Stimulated activated CD4-positive, alpha-beta T cell treated with anti-CD3 and anti-CD28 coated beads, Interleukin-4, amount 100 ng/mL, for 24 hours (primary cell): ENCODE measurements around the gene POGLUT2.

Source experiments
- DNase-seq: peaks from one replicate; pipeline ENCODE4 v3.0.0-alpha.2; 2020

The POGLUT2 gene

GRCh38 chr13:102798581-102799425 lies at the start of gene POGLUT2, which contains the start of gene BIVM:
Gene POGLUT2 (minus strand): TSS chr13:102798976. CDS start chr13:102798670, 306 bp downstream.
Gene BIVM (plus strand): TSS chr13:102799119. CDS start chr13:102807268, 8,149 bp downstream.
- DNase-seq = peak; percentile 81

GRCh38 chr13:102847272-102848234 lies 48.8 kb upstream of the POGLUT2 start:
- DNase-seq = peak; percentile 11

DNA sequence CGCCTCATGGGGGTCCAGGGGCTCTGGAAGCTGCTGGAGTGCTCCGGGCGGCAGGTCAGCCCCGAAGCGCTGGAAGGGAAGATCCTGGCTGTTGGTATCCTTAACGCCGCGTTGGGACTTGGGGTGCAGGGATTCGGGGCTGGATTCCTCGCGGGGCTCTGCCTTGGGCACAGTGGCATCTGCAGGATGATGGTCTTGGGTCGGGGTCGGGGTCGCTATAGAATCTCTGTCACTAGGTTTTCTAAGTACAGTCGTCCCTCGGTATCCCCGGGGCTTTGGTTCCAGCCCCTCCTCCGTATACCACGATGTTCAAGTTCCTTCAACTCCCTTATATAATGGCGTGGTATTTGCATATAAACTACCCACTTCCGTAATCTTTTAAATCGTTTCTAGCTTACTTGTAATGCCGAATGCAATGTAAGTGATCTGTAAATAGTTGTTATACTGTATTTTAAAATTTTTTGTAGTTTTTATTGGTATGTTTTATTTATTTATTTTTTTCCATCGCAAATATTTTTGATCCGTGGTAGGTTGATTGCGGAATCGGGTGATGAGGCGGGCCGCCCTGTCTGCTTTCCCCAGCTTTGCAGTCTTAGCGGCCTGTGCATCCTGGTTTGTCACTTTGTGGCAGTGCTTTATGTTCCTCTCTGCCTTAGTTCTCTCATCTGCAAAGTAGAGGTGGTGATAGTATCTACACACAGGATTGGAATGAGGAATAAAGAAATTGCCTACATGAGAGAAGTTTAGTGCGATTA lies 47.7 kb upstream of the POGLUT2 start:
- DNase-seq = peak; percentile 47

DNA sequence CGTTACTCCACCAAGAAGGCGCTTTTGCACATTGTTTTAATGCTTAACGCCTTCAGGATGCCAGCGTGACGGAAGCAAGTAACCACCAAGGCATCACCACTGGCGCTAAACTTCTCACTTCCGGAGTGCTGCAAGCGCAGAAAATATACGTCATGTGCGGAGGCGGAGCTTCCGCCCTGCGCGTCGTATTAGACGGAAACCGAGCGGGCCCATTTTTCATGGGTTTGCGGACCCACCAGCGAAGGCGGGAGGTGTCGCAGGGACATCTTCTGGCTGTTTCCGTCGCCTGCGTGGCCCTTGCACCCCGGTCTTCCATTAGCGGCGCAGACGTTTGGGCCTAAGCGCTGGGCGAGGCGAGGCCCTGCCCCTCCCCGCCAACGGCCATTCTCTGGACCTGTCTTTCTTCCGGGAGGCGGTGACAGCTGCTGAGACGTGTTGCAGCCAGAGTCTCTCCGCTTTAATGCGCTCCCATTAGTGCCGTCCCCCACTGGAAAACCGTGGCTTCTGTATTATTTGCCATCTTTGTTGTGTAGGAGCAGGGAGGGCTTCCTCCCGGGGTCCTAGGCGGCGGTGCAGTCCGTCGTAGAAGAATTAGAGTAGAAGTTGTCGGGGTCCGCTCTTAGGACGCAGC lies 47.0 kb upstream of the POGLUT2 start, which contains the start of gene ERCC5:
Gene ERCC5, plus strand, starts transcription at position 403 of the 631 bp plus-strand sequence. CDS start 235 bp downstream, outside the sequence.
- DNase-seq = peak; percentile 97

DNA sequence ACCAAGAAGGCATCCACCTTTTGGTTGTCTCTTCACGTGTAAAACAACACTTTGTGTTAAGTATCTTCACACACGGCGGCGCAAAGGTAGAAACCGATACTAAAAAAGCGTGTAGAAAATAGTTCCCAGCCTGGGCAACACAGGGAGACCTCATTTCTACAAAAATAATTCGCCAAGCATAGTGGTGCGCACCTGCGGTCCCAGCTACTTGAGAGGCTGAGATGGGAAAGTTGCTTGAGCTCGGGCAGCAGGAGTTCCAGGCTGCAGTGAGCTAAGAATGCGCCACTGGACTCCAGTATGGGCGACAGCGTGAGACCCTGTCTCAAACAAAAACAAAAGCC lies 46.5 kb upstream of the POGLUT2 start:
- no peak for DNase-seq

DNA sequence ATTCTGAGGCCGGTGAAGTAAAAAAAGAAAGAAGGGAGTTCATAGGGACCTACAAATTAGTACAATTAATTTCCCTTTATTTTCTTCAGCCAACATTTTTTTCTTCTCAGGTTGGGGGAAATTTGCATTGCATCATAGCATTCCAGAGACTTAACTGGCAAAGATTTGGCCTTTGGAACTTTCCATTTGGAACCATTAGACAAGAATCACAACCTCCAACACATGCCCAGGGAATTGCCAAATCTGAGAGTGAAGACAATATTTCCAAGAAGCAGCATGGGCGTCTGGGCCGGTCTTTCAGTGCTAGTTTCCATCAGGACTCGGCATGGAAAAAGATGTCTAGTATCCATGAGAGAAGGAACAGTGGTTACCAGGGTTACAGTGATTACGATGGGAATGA lies 40.7 kb upstream of the POGLUT2 start:
- no peak for DNase-seq

- DNase-seq = no peak
Observed at GRCh38 chr13:102838982-102839381, 40.2 kb upstream of the POGLUT2 start.

- no peak for DNase-seq
Observed at GRCh38 chr13:102838273-102838672, 39.5 kb upstream of the POGLUT2 start.

DNA sequence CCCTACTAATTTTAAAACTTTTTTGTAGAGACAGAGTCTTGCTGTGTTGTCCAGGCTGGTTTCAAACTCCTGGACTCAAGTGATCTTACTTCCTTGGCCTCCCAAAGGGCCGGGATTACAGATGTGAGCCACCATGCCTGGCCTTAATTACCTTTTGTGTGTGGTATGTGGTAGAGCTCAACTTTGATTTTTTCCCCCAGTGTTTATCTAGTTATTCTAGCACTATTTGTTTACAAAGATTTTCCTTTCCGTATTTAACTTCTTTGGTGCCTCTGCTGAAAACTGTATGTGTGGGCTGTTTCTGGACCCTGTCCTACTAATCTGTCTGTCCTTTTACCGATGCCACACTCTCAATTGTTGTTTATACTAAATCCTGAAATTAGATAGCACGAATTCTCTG lies 37.7 kb upstream of the POGLUT2 start:
- DNase-seq = no peak

DNA sequence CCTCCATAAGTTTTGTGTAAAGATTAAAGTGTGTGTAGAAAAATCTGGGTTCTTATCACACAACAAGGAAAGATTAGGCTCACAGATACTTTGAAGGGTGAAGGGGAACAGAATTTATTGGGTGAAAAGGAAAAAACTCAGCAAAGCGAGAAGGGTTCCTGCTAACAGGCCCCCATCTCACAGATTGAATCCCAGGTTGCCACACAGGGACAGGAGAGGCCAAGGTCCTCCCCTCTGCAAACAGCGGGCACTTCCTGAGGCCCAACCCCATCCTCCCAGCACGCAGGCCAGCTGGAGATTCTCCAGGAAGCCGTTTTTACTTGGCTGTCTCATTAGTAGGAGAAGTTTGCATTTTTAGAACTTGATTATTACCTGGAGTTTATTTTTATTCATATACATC lies 31.9 kb upstream of the POGLUT2 start:
- DNase-seq = no peak

DNA sequence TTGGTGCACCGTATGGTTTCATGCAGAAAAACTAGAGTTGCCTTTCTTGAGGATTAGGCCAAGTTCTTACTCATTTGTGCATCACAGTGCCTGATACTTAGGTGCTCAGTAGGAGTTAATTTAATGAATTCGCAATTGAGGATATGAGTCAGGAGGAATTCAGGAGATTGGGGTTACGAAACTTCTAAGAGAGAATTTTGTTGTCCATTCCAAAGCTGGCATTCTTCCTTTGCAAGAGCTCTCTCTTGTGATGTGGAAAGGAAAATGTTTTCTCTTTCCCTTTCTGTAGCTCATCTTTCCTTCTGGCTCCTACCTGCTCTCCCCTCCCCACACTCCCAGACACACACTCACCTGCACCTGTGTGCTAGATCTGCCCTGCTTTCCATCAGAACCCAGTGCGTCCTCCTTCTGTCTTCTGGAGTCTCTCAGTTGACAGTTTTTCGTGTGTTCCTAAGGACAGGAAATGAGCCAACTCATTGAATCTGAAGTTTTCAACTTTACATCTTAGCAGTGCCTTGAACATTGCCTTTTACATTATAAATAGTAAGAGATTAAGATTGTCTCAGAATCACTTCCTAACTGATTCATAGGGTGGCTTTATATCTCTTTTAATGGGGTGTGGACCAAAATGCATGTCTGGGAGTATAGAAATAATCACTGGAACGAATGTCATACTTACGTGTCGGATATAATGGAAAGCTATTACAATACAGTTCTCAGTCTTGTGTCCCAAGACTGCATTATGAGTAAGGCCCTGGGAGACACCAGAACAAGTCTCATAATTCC lies 27.3 kb upstream of the POGLUT2 start:
- DNase-seq = no peak

GRCh38 chr13:102825400-102825799 lies 26.6 kb upstream of the POGLUT2 start:
- DNase-seq = no peak

DNA sequence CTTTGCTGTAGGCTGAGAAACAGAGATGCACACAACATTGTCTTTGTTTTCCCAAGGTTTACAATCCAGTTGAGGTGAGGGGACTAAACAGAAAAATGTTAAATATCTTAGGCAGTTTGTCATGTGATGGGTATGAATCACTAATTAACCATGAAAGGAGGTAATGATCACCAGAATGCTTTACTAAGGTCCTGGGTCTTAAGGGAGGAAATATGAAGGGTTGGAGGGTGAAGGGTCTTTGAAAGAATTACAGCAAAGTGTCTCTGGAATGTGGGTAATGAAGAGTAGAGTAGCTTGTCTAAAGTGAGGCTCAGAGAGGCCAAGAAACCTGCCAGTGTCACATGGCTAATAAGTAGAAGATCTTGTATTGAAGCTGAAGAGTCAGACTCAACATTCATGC lies 19.1 kb upstream of the POGLUT2 start:
- no peak for DNase-seq

DNA sequence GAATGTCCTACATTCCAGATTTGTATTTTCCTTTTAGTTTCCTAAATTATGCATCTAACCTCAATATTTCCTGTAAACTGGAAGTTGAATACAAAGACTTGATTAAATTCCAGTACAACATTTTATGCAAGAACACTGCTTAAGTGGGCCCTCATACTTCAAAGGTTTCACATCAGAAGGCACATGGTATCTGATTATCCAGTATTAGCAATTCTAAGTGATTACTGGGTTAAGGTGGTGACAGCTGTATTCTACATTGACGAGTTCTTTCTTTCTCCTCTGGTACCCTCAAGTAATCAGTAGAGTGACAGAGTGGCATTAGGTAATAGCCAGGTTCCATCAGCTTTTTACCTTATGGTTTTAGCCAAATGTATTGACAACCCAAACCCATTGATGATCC lies 18.5 kb upstream of the POGLUT2 start:
- DNase-seq = no peak

DNA sequence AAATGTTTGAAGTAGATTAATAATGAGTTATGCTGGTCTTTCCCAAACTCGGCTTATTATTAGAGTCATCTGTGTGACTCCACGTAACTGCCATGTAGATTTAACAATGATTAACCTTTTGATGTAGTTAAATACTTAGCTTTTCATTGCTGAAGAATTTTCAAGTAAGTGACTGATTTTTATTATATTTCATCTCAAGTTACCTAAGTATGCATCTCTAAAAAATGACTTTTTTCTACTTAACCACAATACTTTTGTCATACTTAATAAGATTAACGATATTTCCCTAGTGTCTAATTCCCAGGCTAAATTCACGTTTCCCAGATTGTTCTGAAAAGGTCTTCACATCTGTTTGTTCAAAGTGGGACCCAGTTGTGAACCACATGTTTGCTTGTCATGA lies 17.9 kb upstream of the POGLUT2 start:
- DNase-seq = no peak

DNA sequence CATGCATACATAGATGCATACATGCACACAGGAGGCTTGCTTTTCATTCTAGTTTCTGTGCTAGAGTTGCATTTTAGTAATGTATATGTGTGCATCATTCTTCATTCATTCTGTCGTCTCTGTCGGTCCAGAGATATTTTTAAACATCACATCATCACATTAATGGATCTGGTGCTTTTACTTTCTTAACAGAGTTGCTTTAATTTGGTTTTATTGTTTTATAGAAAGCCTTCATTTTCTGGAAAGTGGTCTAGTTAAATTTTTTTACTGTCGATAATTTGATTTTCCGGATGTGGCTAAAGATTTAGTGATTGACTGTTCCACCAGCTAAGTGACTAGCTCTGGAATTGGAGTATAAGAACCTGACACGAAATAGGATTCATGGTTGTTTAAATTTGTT lies 17.0 kb upstream of the POGLUT2 start:
- DNase-seq = no peak

DNA sequence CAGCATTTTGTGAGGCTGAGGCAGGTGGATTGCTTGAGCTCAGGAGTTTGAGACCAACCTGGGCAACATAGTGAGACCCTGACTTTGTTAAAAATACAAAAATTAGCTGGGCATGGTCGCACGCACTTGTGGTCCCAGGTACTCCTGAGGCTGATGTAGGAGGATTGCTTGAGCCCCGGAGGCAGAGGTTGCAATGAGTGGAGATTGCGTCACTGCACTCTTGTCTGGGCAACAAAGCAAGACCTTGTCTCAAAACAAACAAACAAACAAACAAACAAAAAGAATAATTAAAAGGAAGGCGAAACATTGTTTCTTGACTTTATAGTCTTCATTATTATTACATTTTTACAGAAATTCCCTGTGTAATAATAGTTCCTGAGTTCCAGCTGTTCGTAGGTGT lies 16.0 kb upstream of the POGLUT2 start:
- DNase-seq = no peak

GRCh38 chr13:102814025-102814607 lies 15.3 kb upstream of the POGLUT2 start:
- DNase-seq = no peak

GRCh38 chr13:102812611-102813287 lies 14.0 kb upstream of the POGLUT2 start:
- DNase-seq = no peak

GRCh38 chr13:102807699-102808098 lies 8.9 kb upstream of the POGLUT2 start:
- DNase-seq = no peak

- DNase-seq = no peak
Observed at GRCh38 chr13:102805680-102806079, 6.9 kb upstream of the POGLUT2 start.
